WTC11 (cell line): ENCODE data around the gene EBPL. TPM values are rescaled to one million over a fixed set of nuclear protein-coding genes. Genes with fewer than 3 reads are reported as not detected.

ENCODE experiments used
- ATAC-seq: fragments of 200-7000 bp; cut with Tn5 transposase; 2 replicates; pipeline ENCODE4 v1.10.0; 2021; ENCODE audit warnings: mild to moderate bottlenecking, moderate library complexity
- CTCF ChIA-PET: fragments of 300-600 bp; sonication (Branson Sonifier 250); formaldehyde crosslinking; loops from one replicate; lab custom pipeline; 2021; ENCODE audit warnings: antibody characterized with exemption; lab: Charles Lee
- POLR2A ChIA-PET: fragments of 350-600 bp; sonication (Branson Sonifier 250); formaldehyde crosslinking; loops from one replicate; lab custom pipeline; 2021; ENCODE audit warnings: antibody characterized with exemption; lab: Charles Lee
- DNase-seq: peaks from one replicate; pipeline ENCODE4 v3.0.0; 2021; ENCODE audit warnings: low spot score
- H3K27ac Mint-ChIP-seq: 2 replicates; pipeline ENCODE4 v1.8.0; 2021; ENCODE audit warnings: mixed read lengths
- H3K27me3 Mint-ChIP-seq: 2 replicates; pipeline ENCODE4 v1.8.0; 2021; ENCODE audit warnings: low read depth, mild to moderate bottlenecking, moderate library complexity, mixed read lengths
- H3K36me3 Mint-ChIP-seq: 2 replicates; pipeline ENCODE4 v1.8.0; 2021; ENCODE audit warnings: mixed read lengths
- H3K4me1 Mint-ChIP-seq: 2 replicates; pipeline ENCODE4 v1.8.0; 2022; ENCODE audit warnings: mixed read lengths
- H3K4me3 Mint-ChIP-seq: 2 replicates; pipeline ENCODE4 v1.8.0; 2021; ENCODE audit warnings: mild to moderate bottlenecking, moderate library complexity, mixed read lengths
- H3K9me3 Mint-ChIP-seq: 2 replicates; pipeline ENCODE4 v1.8.0; 2021; ENCODE audit warnings: mixed read lengths
- JUN ChIP-seq: sonication (generic); formaldehyde crosslinking; IDR thresholded peaks from 2 replicates; pipeline ENCODE4 v1.8.0; 2023; ENCODE audit warnings: mild to moderate bottlenecking, missing genetic modification reagents
- TEAD1 ChIP-seq: sonication (generic); formaldehyde crosslinking; IDR thresholded peaks from 2 replicates; pipeline ENCODE4 v1.8.0; 2022; ENCODE audit warnings: mild to moderate bottlenecking, missing genetic modification reagents
- TP53 ChIP-seq: sonication (generic); formaldehyde crosslinking; IDR thresholded peaks from 2 replicates; pipeline ENCODE4 v1.8.1; 2023; ENCODE audit warnings: mild to moderate bottlenecking, missing genetic modification reagents
- ZNF219 ChIP-seq: sonication (generic); formaldehyde crosslinking; IDR thresholded peaks from 2 replicates; pipeline ENCODE4 v1.8.0; 2023; ENCODE audit warnings: missing genetic modification reagents, mild to moderate bottlenecking, borderline replicate concordance
- ZNF396 ChIP-seq: fragments of 250-450 bp; sonication (Bioruptor Pico); IDR thresholded peaks from 2 replicates; pipeline ENCODE4 v1.8.0; 2021; ENCODE audit warnings: mild to moderate bottlenecking, moderate library complexity, borderline replicate concordance
- total RNA-seq: library from RNA; stranded (reverse); gene quantifications from 3 replicates; pipeline ENCODE4 v1.2.3, GENCODE V29; 2021
- TF ChIP-seq, protein P1 (sequence below): fragments of 250-450 bp; sonication (Bioruptor Pico); IDR thresholded peaks from 2 replicates; pipeline ENCODE4 v1.9.0; 2021; ENCODE audit warnings: mild to moderate bottlenecking, borderline replicate concordance
- TF ChIP-seq, protein P2 (sequence below): fragments of 250-450 bp; sonication (Bioruptor Pico); conservative IDR thresholded peaks from 2 replicates; pipeline ENCODE4 v1.9.0; 2021; ENCODE audit warnings: mild to moderate bottlenecking
- TF ChIP-seq, protein P3 (sequence below): sonication (generic); formaldehyde crosslinking; IDR thresholded peaks from 2 replicates; pipeline ENCODE4 v1.8.0; 2023; ENCODE audit warnings: missing genetic modification reagents, mild to moderate bottlenecking, borderline replicate concordance
- TF ChIP-seq, protein P4 (sequence below): fragments of 250-450 bp; sonication (Bioruptor Pico); IDR thresholded peaks from 2 replicates; pipeline ENCODE4 v1.9.0; 2021; ENCODE audit warnings: moderate library complexity, mild to moderate bottlenecking, inconsistent platforms, borderline replicate concordance

EBPL gene
- total RNA-seq, 1 experiment from 2014 or later = 92.5 TPM

DNA sequence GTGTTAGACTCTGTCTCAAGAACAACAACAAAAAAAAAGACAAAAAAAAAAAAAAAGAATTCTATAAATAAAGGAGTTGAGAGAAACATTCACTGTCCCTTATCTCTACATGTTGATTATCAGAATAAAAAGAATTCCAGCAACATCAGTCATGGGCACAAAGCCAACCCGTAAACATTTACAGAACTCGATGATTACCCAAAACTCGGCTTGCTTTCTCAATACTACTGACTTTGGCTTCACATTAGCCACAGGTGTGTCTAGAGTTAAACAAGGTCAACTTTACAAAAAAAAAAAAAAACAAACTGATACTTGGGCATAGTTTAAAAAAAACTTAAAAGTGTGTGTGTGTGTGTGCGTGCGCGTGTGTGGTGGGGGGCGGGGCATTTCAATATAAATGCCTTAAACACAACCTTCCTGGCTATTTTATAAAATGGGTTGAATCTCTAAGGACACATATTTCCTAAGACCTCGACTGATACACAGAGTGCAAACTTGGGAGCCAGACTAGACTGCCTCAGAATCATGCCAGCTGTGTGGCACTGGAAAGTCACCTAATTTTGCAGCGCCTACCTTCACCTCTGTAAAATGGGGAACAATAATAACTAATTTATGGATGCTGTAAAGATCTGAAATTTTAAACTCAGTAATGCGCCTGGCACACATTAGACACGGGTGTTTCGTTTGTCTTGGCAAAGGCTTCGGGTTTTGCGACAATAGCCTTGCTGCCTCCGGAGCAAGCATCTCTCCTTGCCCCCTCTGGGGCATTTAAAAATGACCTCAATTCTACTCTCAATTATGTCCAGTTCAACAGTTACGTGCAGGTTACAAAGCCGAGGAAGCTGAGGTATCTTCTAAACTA lies 922 bp downstream of the EBPL start (continued):
- TF ChIP-seq, protein P1, sequence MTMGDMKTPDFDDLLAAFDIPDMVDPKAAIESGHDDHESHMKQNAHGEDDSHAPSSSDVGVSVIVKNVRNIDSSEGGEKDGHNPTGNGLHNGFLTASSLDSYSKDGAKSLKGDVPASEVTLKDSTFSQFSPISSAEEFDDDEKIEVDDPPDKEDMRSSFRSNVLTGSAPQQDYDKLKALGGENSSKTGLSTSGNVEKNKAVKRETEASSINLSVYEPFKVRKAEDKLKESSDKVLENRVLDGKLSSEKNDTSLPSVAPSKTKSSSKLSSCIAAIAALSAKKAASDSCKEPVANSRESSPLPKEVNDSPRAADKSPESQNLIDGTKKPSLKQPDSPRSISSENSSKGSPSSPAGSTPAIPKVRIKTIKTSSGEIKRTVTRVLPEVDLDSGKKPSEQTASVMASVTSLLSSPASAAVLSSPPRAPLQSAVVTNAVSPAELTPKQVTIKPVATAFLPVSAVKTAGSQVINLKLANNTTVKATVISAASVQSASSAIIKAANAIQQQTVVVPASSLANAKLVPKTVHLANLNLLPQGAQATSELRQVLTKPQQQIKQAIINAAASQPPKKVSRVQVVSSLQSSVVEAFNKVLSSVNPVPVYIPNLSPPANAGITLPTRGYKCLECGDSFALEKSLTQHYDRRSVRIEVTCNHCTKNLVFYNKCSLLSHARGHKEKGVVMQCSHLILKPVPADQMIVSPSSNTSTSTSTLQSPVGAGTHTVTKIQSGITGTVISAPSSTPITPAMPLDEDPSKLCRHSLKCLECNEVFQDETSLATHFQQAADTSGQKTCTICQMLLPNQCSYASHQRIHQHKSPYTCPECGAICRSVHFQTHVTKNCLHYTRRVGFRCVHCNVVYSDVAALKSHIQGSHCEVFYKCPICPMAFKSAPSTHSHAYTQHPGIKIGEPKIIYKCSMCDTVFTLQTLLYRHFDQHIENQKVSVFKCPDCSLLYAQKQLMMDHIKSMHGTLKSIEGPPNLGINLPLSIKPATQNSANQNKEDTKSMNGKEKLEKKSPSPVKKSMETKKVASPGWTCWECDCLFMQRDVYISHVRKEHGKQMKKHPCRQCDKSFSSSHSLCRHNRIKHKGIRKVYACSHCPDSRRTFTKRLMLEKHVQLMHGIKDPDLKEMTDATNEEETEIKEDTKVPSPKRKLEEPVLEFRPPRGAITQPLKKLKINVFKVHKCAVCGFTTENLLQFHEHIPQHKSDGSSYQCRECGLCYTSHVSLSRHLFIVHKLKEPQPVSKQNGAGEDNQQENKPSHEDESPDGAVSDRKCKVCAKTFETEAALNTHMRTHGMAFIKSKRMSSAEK = no peak
- TF ChIP-seq, protein P2, sequence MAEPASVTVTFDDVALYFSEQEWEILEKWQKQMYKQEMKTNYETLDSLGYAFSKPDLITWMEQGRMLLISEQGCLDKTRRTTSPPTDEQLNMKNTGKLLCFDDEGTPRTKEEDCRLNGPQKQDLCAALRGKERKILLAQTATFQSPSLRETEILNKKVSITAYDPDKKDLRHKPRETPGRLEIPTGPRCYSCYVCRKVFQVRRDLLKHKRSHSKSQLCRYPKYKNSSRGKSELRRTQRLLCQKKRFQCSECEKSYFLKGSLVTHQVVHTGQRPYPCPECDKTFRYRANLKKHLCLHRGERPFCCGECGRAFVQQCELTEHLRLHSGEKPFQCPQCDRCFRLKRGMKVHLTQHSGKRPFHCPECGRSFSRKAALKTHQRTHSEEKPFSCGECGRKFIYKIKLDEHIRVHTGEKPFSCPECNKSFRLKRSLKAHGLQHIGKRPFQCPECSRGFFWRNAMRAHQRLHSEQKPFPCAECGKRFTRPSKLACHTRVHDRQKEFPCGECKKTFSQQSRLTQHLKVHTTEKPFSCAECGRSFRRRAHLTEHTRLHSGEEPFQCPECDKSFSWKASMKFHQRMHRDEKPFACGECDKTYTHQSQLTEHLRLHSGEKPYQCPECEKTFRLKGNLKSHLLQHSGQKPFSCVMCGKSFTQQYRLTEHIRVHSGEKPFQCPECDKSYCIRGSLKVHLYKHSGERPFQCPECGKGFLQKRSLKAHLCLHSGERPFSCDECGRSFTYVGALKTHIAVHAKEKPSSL (CRISPR knock-in tag) = no peak
- TF ChIP-seq ZNF396 (CRISPR knock-in tag) (no peak), TP53 (CRISPR knock-in tag) (no peak), JUN (CRISPR knock-in tag) (no peak)
- TF ChIP-seq, all 79 proteins: peak for 0

DNA sequence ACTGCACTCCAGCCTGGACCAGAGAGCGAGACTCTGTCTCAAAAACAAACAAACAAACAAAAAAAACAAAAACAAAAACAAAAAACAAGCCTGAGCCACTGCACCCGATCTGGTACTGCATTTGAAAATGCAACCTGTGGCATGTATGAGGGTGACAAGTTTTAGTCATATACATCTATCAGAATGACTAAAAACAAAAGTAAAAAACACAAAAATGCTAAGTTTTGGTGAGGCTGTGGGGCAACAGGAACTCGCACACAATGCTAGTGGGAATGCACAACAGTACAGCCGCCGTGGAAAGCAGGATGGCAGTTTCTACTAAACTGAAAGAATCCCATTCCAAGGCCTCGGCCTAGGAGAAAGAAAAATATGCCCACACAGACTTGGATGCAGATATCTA lies 7.8 kb downstream of the EBPL start:
- peaks cover 60% of the 10 kb centered on the region for H3K36me3 Mint-ChIP-seq
- POLR2A ChIA-PET = no interaction called here
- peaks cover 16% of the 10 kb centered on the region for H3K9me3 Mint-ChIP-seq
- CTCF ChIA-PET = interaction anchor here (1.9 kb wide), 1 partner anchor 13 kb away, joined by 4 read pairs; no protein-coding TSS in a partner anchor
- H3K27ac Mint-ChIP-seq = no peak overlapping the region
- H3K4me1 Mint-ChIP-seq = peaks cover 12% of the 10 kb centered on the region; the same call in 1 of the 2 replicates
- H3K27me3 Mint-ChIP-seq = no peaks in the 10 kb centered on the region; the same call in 1 of the 2 replicates
- no peak overlapping the region for H3K4me3 Mint-ChIP-seq
- DNase-seq (no peak), ATAC-seq (no peak)
- TF ChIP-seq TEAD1 (no peak), ZNF219 (CRISPR knock-in tag) (no peak)
- TF ChIP-seq, protein P3, sequence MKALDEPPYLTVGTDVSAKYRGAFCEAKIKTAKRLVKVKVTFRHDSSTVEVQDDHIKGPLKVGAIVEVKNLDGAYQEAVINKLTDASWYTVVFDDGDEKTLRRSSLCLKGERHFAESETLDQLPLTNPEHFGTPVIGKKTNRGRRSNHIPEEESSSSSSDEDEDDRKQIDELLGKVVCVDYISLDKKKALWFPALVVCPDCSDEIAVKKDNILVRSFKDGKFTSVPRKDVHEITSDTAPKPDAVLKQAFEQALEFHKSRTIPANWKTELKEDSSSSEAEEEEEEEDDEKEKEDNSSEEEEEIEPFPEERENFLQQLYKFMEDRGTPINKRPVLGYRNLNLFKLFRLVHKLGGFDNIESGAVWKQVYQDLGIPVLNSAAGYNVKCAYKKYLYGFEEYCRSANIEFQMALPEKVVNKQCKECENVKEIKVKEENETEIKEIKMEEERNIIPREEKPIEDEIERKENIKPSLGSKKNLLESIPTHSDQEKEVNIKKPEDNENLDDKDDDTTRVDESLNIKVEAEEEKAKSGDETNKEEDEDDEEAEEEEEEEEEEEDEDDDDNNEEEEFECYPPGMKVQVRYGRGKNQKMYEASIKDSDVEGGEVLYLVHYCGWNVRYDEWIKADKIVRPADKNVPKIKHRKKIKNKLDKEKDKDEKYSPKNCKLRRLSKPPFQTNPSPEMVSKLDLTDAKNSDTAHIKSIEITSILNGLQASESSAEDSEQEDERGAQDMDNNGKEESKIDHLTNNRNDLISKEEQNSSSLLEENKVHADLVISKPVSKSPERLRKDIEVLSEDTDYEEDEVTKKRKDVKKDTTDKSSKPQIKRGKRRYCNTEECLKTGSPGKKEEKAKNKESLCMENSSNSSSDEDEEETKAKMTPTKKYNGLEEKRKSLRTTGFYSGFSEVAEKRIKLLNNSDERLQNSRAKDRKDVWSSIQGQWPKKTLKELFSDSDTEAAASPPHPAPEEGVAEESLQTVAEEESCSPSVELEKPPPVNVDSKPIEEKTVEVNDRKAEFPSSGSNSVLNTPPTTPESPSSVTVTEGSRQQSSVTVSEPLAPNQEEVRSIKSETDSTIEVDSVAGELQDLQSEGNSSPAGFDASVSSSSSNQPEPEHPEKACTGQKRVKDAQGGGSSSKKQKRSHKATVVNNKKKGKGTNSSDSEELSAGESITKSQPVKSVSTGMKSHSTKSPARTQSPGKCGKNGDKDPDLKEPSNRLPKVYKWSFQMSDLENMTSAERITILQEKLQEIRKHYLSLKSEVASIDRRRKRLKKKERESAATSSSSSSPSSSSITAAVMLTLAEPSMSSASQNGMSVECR (CRISPR knock-in tag) = no peak
- TF ChIP-seq, protein P4, sequence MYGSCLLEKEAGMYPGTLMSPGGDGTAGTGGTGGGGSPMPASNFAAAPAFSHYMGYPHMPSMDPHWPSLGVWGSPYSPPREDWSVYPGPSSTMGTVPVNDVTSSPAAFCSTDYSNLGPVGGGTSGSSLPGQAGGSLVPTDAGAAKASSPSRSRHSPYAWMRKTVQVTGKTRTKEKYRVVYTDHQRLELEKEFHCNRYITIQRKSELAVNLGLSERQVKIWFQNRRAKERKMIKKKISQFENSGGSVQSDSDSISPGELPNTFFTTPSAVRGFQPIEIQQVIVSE (CRISPR knock-in tag) = no peak
